A549 treated with RU486 at 1 μM for 4 hours (cell line): ENCODE measurements around the gene UQCR10. TPM values are rescaled to one million over a fixed set of nuclear protein-coding genes. Genes with fewer than 3 reads are reported as not detected.

Experiments used
- total RNA-seq: library from RNA; stranded (reverse); fragments of 200-300 nt; extraction: Qiagen RNA extraction; gene quantifications from 5 replicates; pipeline ENCODE4 v1.2.3, GENCODE V29; 2022; ENCODE audit warnings: low read depth

UQCR10 gene
- 111 to 128 TPM (median 124 TPM) in 5 replicates for total RNA-seq

GRCh38 chr22:29767171-29768051, at the start of gene UQCR10:
TSS of gene UQCR10 (plus strand) at chr22:29767369. CDS start at chr22:29767399, 30 bp downstream.

GRCh38 chr22:29719899-29720645, 47.1 kb upstream of the UQCR10 start, which contains the start of gene CABP7:
TSS of gene CABP7 (plus strand) at chr22:29720003. CDS start at chr22:29720425, 422 bp downstream.

GRCh38 chr22:29766632-29767170, 468 bp upstream of the UQCR10 start, which contains the start of gene ZMAT5:
TSS of gene ZMAT5 (minus strand) at chr22:29767007. CDS start at chr22:29748544, 18,463 bp downstream.

Other genes starting within 250 kb of the UQCR10 start
- 28.8 to 33.3 TPM (median 31.2 TPM) in 5 replicates for gene THOC5, start 213.6 kb upstream of the UQCR10 start, total RNA-seq
- gene NIPSNAP1, start 186.3 kb upstream of the UQCR10 start, total RNA-seq, result 59.2 to 68.0 TPM (median 63.2 TPM) in 5 replicates
- 12.2 to 17.8 TPM (median 15.0 TPM) in 5 replicates for gene NF2, start 163.7 kb upstream of the UQCR10 start, total RNA-seq
- 0.14 to 0.29 TPM (median 0.21 TPM) in 5 replicates for gene CABP7, start 47.4 kb upstream of the UQCR10 start, total RNA-seq
- 14.9 to 20.9 TPM (median 19.1 TPM) in 5 replicates for gene ZMAT5, start 362 bp upstream of the UQCR10 start, total RNA-seq
- gene ASCC2, start 70.9 kb downstream of the UQCR10 start, total RNA-seq, result 24.2 to 33.9 TPM (median 30.9 TPM) in 5 replicates
- 7.8 to 10.1 TPM (median 9.5 TPM) in 5 replicates for gene MTMR3, start 115.8 kb downstream of the UQCR10 start, total RNA-seq